BE2C (cell line): ENCODE data around the gene TMTC2.

Source experiments
- DNase-seq: peaks from one replicate; pipeline ENCODE4 v3.0.0-alpha.2; 2020
- H3K27me3 ChIP-seq: fragments of 250-450 bp; sonication (Bioruptor Pico); 2 replicates; pipeline ENCODE4 v1.5.1; 2020; ENCODE audit warnings: mild to moderate bottlenecking
- H3K36me3 ChIP-seq: fragments of 250-450 bp; sonication (Bioruptor Pico); 2 replicates; pipeline ENCODE4 v1.5.1; 2020; ENCODE audit warnings: mild to moderate bottlenecking
- H3K4me1 ChIP-seq: fragments of 250-450 bp; sonication (Bioruptor Pico); 2 replicates; pipeline ENCODE4 v1.5.1; 2020
- H3K4me3 ChIP-seq: 2 replicates; pipeline ENCODE4 v1.5.1; 2011; ENCODE audit warnings: low read depth, low read length
- H3K9me3 ChIP-seq: fragments of 250-450 bp; sonication (Bioruptor Pico); 2 replicates; pipeline ENCODE4 v1.5.1; 2020
- TF ChIP-seq, protein P1 (sequence below): IDR thresholded peaks from 2 replicates; pipeline ENCODE4 v1.5.1; 2012; ENCODE audit warnings: mild to moderate bottlenecking, low read depth, low read length

The TMTC2 gene

DNA sequence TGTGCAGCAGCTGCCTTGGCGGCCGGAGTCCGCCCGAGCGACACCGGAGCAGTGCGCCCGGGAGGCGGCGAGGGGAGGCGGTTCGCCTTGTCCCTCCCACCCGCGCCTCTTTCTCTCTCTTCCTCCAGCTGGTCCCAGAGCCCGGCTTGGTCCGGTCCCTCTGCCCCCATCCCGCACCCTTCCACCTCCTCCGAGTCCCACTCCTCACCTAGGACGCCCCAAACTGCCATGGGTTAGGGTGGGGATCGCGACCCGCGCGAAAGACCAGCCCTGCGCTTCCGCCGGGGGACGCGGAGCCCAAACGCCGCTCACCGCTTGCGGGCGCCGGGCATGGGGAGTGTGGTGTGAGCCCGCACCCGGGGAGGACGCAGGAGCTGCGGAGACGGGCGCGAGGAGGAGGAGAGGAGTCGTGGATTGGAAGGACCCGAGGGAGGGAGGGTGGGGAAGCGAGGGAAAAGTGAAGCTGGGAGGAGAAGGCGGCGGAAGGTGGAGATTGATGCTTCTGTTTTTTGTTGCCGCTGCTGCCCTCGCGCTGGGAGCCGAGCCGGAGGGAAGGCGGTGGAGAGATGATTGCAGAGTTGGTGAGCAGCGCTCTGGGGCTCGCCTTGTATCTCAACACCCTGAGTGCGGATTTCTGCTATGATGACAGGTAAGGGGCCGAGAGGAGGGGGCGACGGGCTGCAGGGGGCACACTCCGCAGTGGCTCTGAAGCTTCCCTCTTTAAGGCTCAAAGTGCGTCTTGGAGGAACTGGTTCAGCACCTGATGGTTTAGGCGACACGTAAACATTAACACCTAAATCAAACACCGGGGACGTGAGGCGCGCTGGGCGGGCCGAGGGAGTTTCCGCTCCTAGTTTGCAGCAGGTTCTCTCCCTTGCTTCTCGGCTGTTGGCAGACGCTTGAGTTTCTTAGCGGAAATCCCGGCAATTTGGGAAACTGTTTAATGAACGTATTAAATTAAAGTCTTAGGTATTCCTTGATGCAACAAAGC is 610 bp downstream of the TMTC2 start:
- peak overlapping the region; percentile 92 for H3K4me3 ChIP-seq
- no peaks in the 10 kb centered on the region for H3K4me1 ChIP-seq
- H3K36me3 ChIP-seq: no peaks in the 10 kb centered on the region
- no peaks in the 10 kb centered on the region for H3K9me3 ChIP-seq
- H3K27me3 ChIP-seq: no peaks in the 10 kb centered on the region
- peak; percentile 58 for DNase-seq
- TF ChIP-seq, protein P1, sequence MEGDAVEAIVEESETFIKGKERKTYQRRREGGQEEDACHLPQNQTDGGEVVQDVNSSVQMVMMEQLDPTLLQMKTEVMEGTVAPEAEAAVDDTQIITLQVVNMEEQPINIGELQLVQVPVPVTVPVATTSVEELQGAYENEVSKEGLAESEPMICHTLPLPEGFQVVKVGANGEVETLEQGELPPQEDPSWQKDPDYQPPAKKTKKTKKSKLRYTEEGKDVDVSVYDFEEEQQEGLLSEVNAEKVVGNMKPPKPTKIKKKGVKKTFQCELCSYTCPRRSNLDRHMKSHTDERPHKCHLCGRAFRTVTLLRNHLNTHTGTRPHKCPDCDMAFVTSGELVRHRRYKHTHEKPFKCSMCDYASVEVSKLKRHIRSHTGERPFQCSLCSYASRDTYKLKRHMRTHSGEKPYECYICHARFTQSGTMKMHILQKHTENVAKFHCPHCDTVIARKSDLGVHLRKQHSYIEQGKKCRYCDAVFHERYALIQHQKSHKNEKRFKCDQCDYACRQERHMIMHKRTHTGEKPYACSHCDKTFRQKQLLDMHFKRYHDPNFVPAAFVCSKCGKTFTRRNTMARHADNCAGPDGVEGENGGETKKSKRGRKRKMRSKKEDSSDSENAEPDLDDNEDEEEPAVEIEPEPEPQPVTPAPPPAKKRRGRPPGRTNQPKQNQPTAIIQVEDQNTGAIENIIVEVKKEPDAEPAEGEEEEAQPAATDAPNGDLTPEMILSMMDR: no peak

DNA sequence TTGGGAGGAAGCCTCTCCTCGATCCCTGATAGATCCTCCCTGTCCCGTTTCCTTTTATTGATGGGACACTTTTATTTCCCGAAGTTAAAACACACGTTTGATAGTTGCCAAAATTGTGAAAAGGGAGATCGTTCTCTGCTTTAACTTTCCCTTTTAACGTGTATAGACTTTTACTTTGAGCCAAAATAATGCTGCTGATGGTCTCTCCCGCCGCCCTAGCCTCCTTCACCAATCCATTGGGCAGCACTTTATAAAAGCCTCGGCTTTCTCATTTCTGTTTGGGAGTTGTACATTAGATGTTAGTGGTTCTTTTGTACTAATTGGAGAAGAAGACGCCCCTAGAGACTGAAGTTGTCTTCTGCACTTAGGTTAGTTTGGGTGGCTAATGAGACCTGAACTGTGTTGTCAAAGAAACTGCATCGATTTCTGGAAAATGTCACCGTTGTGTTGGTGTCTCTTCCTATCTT is 1.4 kb downstream of the TMTC2 start:
- TF ChIP-seq, protein P1: no peak
- no peak for DNase-seq

DNA sequence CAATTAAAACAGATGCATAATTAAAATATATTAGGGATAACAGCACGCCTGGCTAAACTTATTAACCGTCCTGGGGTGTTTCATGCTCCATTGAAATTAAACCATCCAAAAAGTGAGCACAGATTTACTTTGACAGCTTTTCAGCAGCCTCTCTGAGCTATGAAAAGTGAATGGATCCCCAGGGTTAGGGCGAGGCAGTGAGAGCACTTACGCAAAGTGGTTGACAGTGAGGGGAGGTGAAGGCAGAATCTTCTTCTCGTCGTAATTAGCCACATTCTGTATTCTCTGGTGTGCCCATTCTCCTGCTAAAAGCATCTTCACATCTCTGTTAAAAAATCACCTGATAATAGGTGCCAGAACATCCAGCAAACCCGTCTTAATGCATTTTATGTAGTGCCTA is 1.9 kb downstream of the TMTC2 start:
- Histone ChIP-seq H3K27me3 (no peaks in the 10 kb centered on the region), H3K4me3 (peak overlapping the region; percentile 92), H3K9me3 (no peaks in the 10 kb centered on the region)

More for the DNA sequence above, 1.4 kb downstream of the TMTC2 start:
- H3K36me3 ChIP-seq: no peaks in the 10 kb centered on the region
- H3K9me3 ChIP-seq: no peaks in the 10 kb centered on the region
- H3K4me3 ChIP-seq: peak overlapping the region; percentile 92
- no peaks in the 10 kb centered on the region for H3K27me3 ChIP-seq
- H3K4me1 ChIP-seq: no peaks in the 10 kb centered on the region

DNA sequence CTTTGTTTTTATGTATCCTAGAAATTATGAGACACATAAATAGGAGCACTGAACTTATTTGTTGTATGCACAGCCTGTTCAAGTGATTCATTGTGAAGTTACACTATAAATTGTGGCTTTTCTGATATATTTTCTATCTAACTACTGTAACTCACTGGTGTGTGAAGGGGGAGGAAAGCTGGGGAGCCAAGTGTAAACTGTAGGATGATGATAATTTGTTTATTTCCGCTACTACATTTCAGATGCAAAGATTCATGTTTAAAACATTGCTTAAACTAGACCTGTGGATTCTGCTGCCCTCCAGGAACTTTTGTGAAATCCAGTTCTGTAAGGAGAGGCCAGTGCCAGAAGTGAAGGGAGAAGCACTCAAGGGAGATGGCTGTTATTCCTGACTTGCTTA is 3.3 kb downstream of the TMTC2 start:
- DNase-seq: no peak
- Histone ChIP-seq H3K4me1 (no peaks in the 10 kb centered on the region), H3K36me3 (no peaks in the 10 kb centered on the region), H3K27me3 (no peaks in the 10 kb centered on the region), H3K9me3 (no peaks in the 10 kb centered on the region), H3K4me3 (no peak overlapping the region)
- TF ChIP-seq, protein P1: no peak

More for the DNA sequence above, 1.9 kb downstream of the TMTC2 start:
- no peak for DNase-seq
- Histone ChIP-seq H3K36me3 (no peaks in the 10 kb centered on the region), H3K4me1 (no peaks in the 10 kb centered on the region)
- TF ChIP-seq, protein P1: no peak

DNA sequence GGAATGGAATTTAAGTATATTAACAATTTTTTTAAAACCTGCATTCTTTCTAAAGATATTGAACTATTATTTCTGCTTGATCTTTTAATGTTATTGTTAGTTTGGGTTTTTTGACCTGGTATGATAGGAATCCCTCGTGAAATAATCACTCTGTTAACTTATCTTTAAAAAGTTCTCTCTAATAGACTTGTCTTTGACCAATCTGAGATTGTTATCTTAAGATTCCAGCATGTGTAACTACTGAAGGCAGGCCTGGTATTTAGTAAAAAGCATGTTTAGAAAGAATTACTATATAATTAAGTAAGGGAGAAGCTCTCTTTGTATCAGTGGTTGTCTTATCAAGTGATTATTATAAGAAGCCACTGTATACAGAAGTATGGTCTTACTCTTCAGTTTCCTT is 4.8 kb downstream of the TMTC2 start:
- Histone ChIP-seq H3K27me3 (no peaks in the 10 kb centered on the region), H3K4me3 (no peak overlapping the region), H3K9me3 (no peaks in the 10 kb centered on the region), H3K4me1 (no peaks in the 10 kb centered on the region), H3K36me3 (no peaks in the 10 kb centered on the region)
- TF ChIP-seq, protein P1: no peak
- DNase-seq: no peak

DNA sequence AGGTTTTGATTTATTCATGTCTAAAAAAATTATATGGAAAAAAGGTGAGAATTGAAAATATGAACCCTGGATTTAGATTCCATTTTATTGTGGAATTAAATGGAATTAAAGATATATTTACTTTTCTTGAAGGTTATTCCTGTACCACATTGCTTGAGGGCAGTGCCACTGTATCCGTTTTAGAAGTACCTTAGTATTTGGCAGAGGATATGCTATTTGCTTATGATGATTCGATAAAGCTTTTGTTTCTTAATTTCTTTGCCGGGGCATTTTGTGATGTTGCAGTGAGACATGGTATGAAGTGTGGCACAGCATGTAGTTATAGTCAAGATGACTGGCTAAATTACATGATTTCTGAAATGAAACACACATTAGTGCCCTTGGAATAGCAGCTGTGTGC is 7.6 kb downstream of the TMTC2 start:
- Histone ChIP-seq H3K4me3 (no peak overlapping the region), H3K36me3 (no peaks in the 10 kb centered on the region), H3K4me1 (no peaks in the 10 kb centered on the region), H3K9me3 (no peaks in the 10 kb centered on the region), H3K27me3 (no peaks in the 10 kb centered on the region)
- TF ChIP-seq, protein P1: no peak
- DNase-seq: no peak
